ENCODE results near the gene NCAM2.
A peak's percentile ranks its signal among the peaks of the same experiment; 100 is the strongest.

NCAM2 gene

GRCh38 chr21:21175798-21176334 is 177.7 kb downstream of the NCAM2 start:
- no peak for DNase-seq (ENCODE audit: low read depth)

GRCh38 chr21:21177353-21177986 is 179.3 kb downstream of the NCAM2 start:
- DNase-seq (ENCODE audit: low read depth) = no peak

GRCh38 chr21:21179619-21180298 is 181.6 kb downstream of the NCAM2 start:
- no peak for DNase-seq (ENCODE audit: low read depth)

- DNase-seq (ENCODE audit: low read depth) = peak; percentile 3
Measured at GRCh38 chr21:21182401-21183010, 184.3 kb downstream of the NCAM2 start.

GRCh38 chr21:21183092-21183491 is 184.9 kb downstream of the NCAM2 start:
- DNase-seq (ENCODE audit: low read depth) = no peak

- DNase-seq (ENCODE audit: low read depth) = no peak
Measured at GRCh38 chr21:21184771-21185528, 186.7 kb downstream of the NCAM2 start.

GRCh38 chr21:21187579-21187978 is 189.4 kb downstream of the NCAM2 start:
- DNase-seq (ENCODE audit: low read depth) = no peak

- no peak for DNase-seq (ENCODE audit: low read depth)
Measured at GRCh38 chr21:21188513-21189195, 190.4 kb downstream of the NCAM2 start.

- no peak for DNase-seq (ENCODE audit: low read depth)
Measured at GRCh38 chr21:21195417-21195943, 197.3 kb downstream of the NCAM2 start.

GRCh38 chr21:21196087-21196486 is 197.9 kb downstream of the NCAM2 start:
- DNase-seq (ENCODE audit: low read depth) = no peak

- DNase-seq (ENCODE audit: low read depth) = no peak
Measured at GRCh38 chr21:21196848-21197247, 198.6 kb downstream of the NCAM2 start.

- no peak for DNase-seq (ENCODE audit: low read depth)
Measured at GRCh38 chr21:21199342-21200102, 201.3 kb downstream of the NCAM2 start.

GRCh38 chr21:21200103-21200938 is 202.1 kb downstream of the NCAM2 start:
- peak; percentile 99 for DNase-seq (ENCODE audit: low read depth)

GRCh38 chr21:21200939-21201615 is 202.9 kb downstream of the NCAM2 start:
- peak; percentile 41 for DNase-seq (ENCODE audit: low read depth)

GRCh38 chr21:21203822-21204339 is 205.7 kb downstream of the NCAM2 start:
- no peak for DNase-seq (ENCODE audit: low read depth)

- DNase-seq (ENCODE audit: low read depth) = no peak
Measured at GRCh38 chr21:21204366-21204996, 206.3 kb downstream of the NCAM2 start.

GRCh38 chr21:21205604-21206003 is 207.4 kb downstream of the NCAM2 start:
- no peak for DNase-seq (ENCODE audit: low read depth)

GRCh38 chr21:21210552-21210951 is 212.3 kb downstream of the NCAM2 start:
- DNase-seq (ENCODE audit: low read depth) = no peak

- no peak for DNase-seq (ENCODE audit: low read depth)
Measured at GRCh38 chr21:21213297-21213696, 215.1 kb downstream of the NCAM2 start.
